Keratinocyte (primary cell): Measurements from ENCODE around the gene MKX. TPM values are rescaled to one million over a fixed set of nuclear protein-coding genes. Genes with fewer than 3 reads are reported as not detected.

Source experiments
- DNase-seq: peaks from one replicate; pipeline ENCODE4 v3.0.0-alpha.2; 2011; ENCODE audit warnings: low read depth, missing footprints, low spot score
- FAIRE-seq: peaks from 2 replicates; lab custom pipeline; 2011; peaks lifted over from hg19 to GRCh38; lab: Jason Lieb, UNC
- H2AFZ ChIP-seq: 2 replicates; pipeline ENCODE4 v1.6.0; 2012; ENCODE audit warnings: low read length, control low read depth, inconsistent platforms; ENCODE audit not compliant: control insufficient read depth
- H3K27ac ChIP-seq: 2 replicates; pipeline ENCODE4 v1.5.1; 2011; ENCODE audit warnings: low read length; ENCODE audit not compliant: control insufficient read depth, insufficient read depth
- H3K27me3 ChIP-seq: 3 replicates; pipeline ENCODE4 v1.6.0; 2011; ENCODE audit warnings: low read length; ENCODE audit not compliant: control insufficient read depth, insufficient read depth; ENCODE audit errors: extremely low read depth
- H3K36me3 ChIP-seq, 2 experiments: 2 replicates in 1 of 2; 3 replicates in 1 of 2; pipeline ENCODE4 v1.5.1; 2011; ENCODE audit warnings: low read length in 2 of 2, mild to moderate bottlenecking in 1 of 2; ENCODE audit not compliant: control insufficient read depth in 2 of 2, insufficient read depth in 2 of 2; ENCODE audit errors: extremely low read depth in 1 of 2
- H3K4me1 ChIP-seq: 3 replicates; pipeline ENCODE4 v1.5.1; 2011; ENCODE audit warnings: low read length; ENCODE audit not compliant: control insufficient read depth, insufficient read depth; ENCODE audit errors: extremely low read depth
- H3K4me2 ChIP-seq: 3 replicates; pipeline ENCODE4 v1.6.0; 2011; ENCODE audit warnings: low read depth, low read length; ENCODE audit not compliant: control insufficient read depth, insufficient read depth; ENCODE audit errors: extremely low read depth
- H3K4me3 ChIP-seq, 3 experiments: fragments of 200-600 bp in 1 of 3; sonication (generic) in 1 of 3; 2 replicates in 2 of 3; 3 replicates in 1 of 3; pipeline ENCODE4 v1.5.1; 2011 to 2016; ENCODE audit warnings: low read length in 3 of 3, mild to moderate bottlenecking in 3 of 3, control low read depth in 2 of 3, inconsistent platforms in 1 of 3, low read depth in 1 of 3, mixed read lengths in 1 of 3, mixed run types in 1 of 3, moderate library complexity in 1 of 3; ENCODE audit not compliant: control insufficient read depth in 2 of 3, insufficient read depth in 2 of 3; ENCODE audit errors: extremely low read depth in 1 of 3
- H3K79me2 ChIP-seq: 2 replicates; pipeline ENCODE4 v1.6.0; 2012; ENCODE audit warnings: low read length; ENCODE audit not compliant: control insufficient read depth, insufficient read depth
- H3K9ac ChIP-seq: 3 replicates; pipeline ENCODE4 v1.6.0; 2011; ENCODE audit warnings: low read length; ENCODE audit not compliant: control insufficient read depth, insufficient read depth; ENCODE audit errors: extremely low read depth
- H3K9me1 ChIP-seq: 3 replicates; pipeline ENCODE4 v1.6.0; 2011; ENCODE audit warnings: low read length; ENCODE audit not compliant: control insufficient read depth, insufficient read depth; ENCODE audit errors: extremely low read depth
- H3K9me3 ChIP-seq: 2 replicates; pipeline ENCODE4 v1.5.1; 2012; ENCODE audit warnings: low read depth, low read length; ENCODE audit not compliant: control insufficient read depth
- H4K20me1 ChIP-seq: 3 replicates; pipeline ENCODE4 v1.6.0; 2011; ENCODE audit warnings: low read length; ENCODE audit not compliant: control insufficient read depth, insufficient read depth; ENCODE audit errors: extremely low read depth
- EZH2 ChIP-seq: IDR thresholded peaks from one replicate; pipeline ENCODE4 v1.6.1; 2012; ENCODE audit warnings: inconsistent platforms, mild to moderate bottlenecking, low read length, moderate library complexity
- dilution Hi-C: fragments of 300-500 bp; cut with MboI; formaldehyde crosslinking; loops from one replicate; pipeline ENCODE4 v1.7.0; 2020; ENCODE audit warnings: low sequenced_read_pairs; ENCODE audit not compliant: extremely low pct_ligation_motif_present
- polyA plus RNA-seq, 5 experiments: library from polyadenylated mRNA; depleted of rRNA in 3 of 5; stranded (reverse) in 3 of 5; stranded (forward) in 1 of 5; unstranded in 1 of 5; fragments of >200 nt; gene quantifications; 1 replicate in 1 of 5; 2 replicates in 3 of 5; 3 replicates in 1 of 5; pipeline versions ENCODE4 v1.2.1 to v1.2.3, GENCODE V29; 2011 to 2012; ENCODE audit warnings: missing spikeins in 2 of 5, low read depth in 1 of 5, low replicate concordance in 1 of 5
- small RNA-seq, 3 experiments: library from RNA; depleted of rRNA; stranded (forward); fragments of <200 nt; gene quantifications; one replicate each; pipeline ENCODE3, GENCODE V24; 2012; ENCODE audit warnings: low read depth in 3 of 3, low replicate concordance in 1 of 3; ENCODE audit not compliant: insufficient read length in 3 of 3
- TF ChIP-seq, protein P1 (sequence below), 3 experiments: IDR thresholded peaks in 1 of 3; conservative IDR thresholded peaks in 1 of 3; optimal IDR thresholded peaks in 1 of 3; 2 replicates in 2 of 3; 3 replicates in 1 of 3; pipeline versions ENCODE3 to v1.5.1; 2011; ENCODE audit warnings: low read length in 3 of 3, mild to moderate bottlenecking in 3 of 3, moderate library complexity in 2 of 3, control low read depth in 1 of 3, inconsistent platforms in 1 of 3; ENCODE audit not compliant: insufficient read depth in 2 of 3; ENCODE audit errors: extremely low read depth in 1 of 3

MKX gene
- polyA plus RNA-seq, 1 donor (not counting 4 experiments of a cell fraction or from before 2014, with no cell fraction given), result 0.04 TPM

DNA sequence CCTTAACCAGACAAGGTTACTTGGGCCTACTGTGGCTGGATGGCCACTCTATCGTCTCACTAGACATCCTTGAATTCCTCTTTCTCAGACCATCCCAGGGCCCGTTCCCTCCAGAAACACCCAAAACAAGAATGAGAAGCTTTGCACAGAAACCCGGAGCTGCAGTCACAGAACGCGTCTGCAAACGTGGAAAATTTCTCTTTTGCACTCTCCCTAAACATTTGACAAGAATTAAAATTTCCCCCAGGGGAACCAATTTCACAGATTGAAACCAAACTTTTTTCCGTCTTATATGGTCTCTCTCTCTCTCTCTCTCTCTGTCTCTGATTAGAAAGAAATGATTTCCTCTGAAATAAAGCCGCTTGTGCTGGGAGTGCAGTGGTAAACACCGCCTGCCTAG lies 120.7 kb downstream of the MKX start:
- Histone ChIP-seq H3K36me3 (no peaks in the 10 kb centered on the region), H3K9me1 (no peaks in the 10 kb centered on the region), H3K27me3 (no peaks in the 10 kb centered on the region), H4K20me1 (no peaks in the 10 kb centered on the region), H3K79me2 (no peaks in the 10 kb centered on the region), H3K4me3 (no peak overlapping the region), H3K9ac (no peak overlapping the region), H2AFZ (no peak overlapping the region), H3K4me1 (peaks cover 4% of the 10 kb centered on the region), H3K4me2 (no peak overlapping the region), H3K27ac (no peak overlapping the region), H3K9me3 (no peaks in the 10 kb centered on the region)
- TF ChIP-seq, protein P1, sequence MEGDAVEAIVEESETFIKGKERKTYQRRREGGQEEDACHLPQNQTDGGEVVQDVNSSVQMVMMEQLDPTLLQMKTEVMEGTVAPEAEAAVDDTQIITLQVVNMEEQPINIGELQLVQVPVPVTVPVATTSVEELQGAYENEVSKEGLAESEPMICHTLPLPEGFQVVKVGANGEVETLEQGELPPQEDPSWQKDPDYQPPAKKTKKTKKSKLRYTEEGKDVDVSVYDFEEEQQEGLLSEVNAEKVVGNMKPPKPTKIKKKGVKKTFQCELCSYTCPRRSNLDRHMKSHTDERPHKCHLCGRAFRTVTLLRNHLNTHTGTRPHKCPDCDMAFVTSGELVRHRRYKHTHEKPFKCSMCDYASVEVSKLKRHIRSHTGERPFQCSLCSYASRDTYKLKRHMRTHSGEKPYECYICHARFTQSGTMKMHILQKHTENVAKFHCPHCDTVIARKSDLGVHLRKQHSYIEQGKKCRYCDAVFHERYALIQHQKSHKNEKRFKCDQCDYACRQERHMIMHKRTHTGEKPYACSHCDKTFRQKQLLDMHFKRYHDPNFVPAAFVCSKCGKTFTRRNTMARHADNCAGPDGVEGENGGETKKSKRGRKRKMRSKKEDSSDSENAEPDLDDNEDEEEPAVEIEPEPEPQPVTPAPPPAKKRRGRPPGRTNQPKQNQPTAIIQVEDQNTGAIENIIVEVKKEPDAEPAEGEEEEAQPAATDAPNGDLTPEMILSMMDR (optimal IDR thresholded peaks at IDR 0.05 in 1 of 3, IDR thresholded peaks at IDR 0.05 in 1 of 3, conservative IDR thresholded peaks at IDR 0.05 in 1 of 3; ENCODE audit: extremely low read depth in 1 of 3, insufficient read depth in 2 of 3, low read length in 3 of 3), result no peak
- no peak for TF ChIP-seq EZH2
- FAIRE-seq, result no peak
- dilution Hi-C loops, result no loop called here
- DNase-seq, result no peak

Small RNA genes within 50 kb of the gene (small RNA-seq; reads per million reads assigned to genes)
- gene RN7SKP132, result 0 reads per million in 3 experiments

Other genes with a start within 250 kb of the MKX start
- 72.6 to 179 TPM (median 94.4 TPM) in 3 replicates for gene RAB18, start 241.5 kb downstream of the MKX start, polyA plus RNA-seq